Karpas-422 (cell line): ENCODE results near the gene CDO1. TPM values are rescaled to one million over a fixed set of nuclear protein-coding genes. Genes with fewer than 3 reads are reported as not detected.
"Not testable (repeated sequence)": the region's sequence is repeated elsewhere in the genome, so short reads cannot be mapped to it uniquely, and the experiment has no call there.

Source experiments
- DNase-seq: peaks from one replicate; pipeline ENCODE4 v3.0.0-alpha.2; 2015
- H2AFZ ChIP-seq: fragments of 200-600 bp; sonication (generic); 2 replicates; pipeline ENCODE4 v1.6.1; 2014; ENCODE audit warnings: antibody characterized with exemption, low read length, mixed read lengths
- H3K27ac ChIP-seq: fragments of 200-600 bp; sonication (generic); 2 replicates; pipeline ENCODE4 v1.5.1; 2014; ENCODE audit warnings: mild to moderate bottlenecking, low read length, moderate library complexity
- H3K27me3 ChIP-seq: fragments of 200-600 bp; sonication (generic); 2 replicates; pipeline ENCODE4 v1.6.1; 2014; ENCODE audit warnings: low read length, mixed read lengths
- H3K36me3 ChIP-seq: fragments of 200-600 bp; sonication (generic); 2 replicates; pipeline ENCODE4 v1.6.1; 2014; ENCODE audit warnings: low read length, mixed read lengths; ENCODE audit not compliant: insufficient read depth
- H3K4me1 ChIP-seq: fragments of 200-600 bp; sonication (generic); 2 replicates; pipeline ENCODE4 v1.6.1; 2014; ENCODE audit warnings: mild to moderate bottlenecking, low read length, mixed read lengths
- H3K4me2 ChIP-seq: fragments of 200-600 bp; sonication (generic); 2 replicates; pipeline ENCODE4 v1.6.1; 2014; ENCODE audit warnings: low read length, low read depth, mild to moderate bottlenecking; ENCODE audit not compliant: poor library complexity, severe bottlenecking
- H3K4me3 ChIP-seq: fragments of 200-600 bp; sonication (generic); 2 replicates; pipeline ENCODE4 v1.5.1; 2014; ENCODE audit warnings: mild to moderate bottlenecking, antibody characterized with exemption, low read length, mixed read lengths
- H3K79me2 ChIP-seq: fragments of 200-600 bp; sonication (generic); 2 replicates; pipeline ENCODE4 v1.6.1; 2014; ENCODE audit warnings: mild to moderate bottlenecking, low read length, mixed read lengths
- H3K9ac ChIP-seq: fragments of 200-600 bp; sonication (generic); 2 replicates; pipeline ENCODE4 v1.6.0; 2014; ENCODE audit warnings: low read length
- H3K9me2 ChIP-seq: fragments of 200-600 bp; sonication (generic), shearing (Covaris generic); replicated peaks from 2 replicates; pipeline ENCODE4 v1.6.0; 2014; ENCODE audit warnings: mild to moderate bottlenecking, low read length, moderate library complexity; ENCODE audit not compliant: insufficient read depth
- H3K9me3 ChIP-seq: fragments of 300-700, 200-600 bp; sonication (generic); 2 replicates; pipeline ENCODE4 v1.6.1; 2014; ENCODE audit warnings: low read length, mixed read lengths
- H4K20me1 ChIP-seq: fragments of 200-600 bp; sonication (generic); 2 replicates; pipeline ENCODE4 v1.6.1; 2014; ENCODE audit warnings: mild to moderate bottlenecking, antibody characterized with exemption, low read length, low read depth; ENCODE audit not compliant: insufficient read depth
- total RNA-seq: library from RNA; depleted of rRNA; stranded (reverse); fragments of >200 nt; shearing (Covaris generic); gene quantifications from 2 replicates; pipeline ENCODE4 v1.2.3, GENCODE V29; 2014; ENCODE audit warnings: low replicate concordance

Gene CDO1
- total RNA-seq, 1 experiment from 2014 or later, result not detected

- H3K4me1 ChIP-seq, result peaks cover 58% of the 10 kb centered on the region
- H3K4me3 ChIP-seq, result peak within 1 kb of the TSS; percentile 72
- H3K79me2 ChIP-seq, result peaks cover 93% of the 10 kb centered on the region
- peak within 1 kb of the TSS; percentile 74 for H3K9ac ChIP-seq
- peak within 1 kb of the TSS; percentile 83 for H3K4me2 ChIP-seq
- H3K27me3 ChIP-seq, result no peaks in the 10 kb centered on the region
- peak within 1 kb of the TSS; percentile 44 for H2AFZ ChIP-seq
- no peaks in the 10 kb centered on the region for H3K9me3 ChIP-seq
- no peaks in the 10 kb centered on the region for H3K9me2 ChIP-seq
- H3K27ac ChIP-seq, result peak within 1 kb of the TSS; percentile 83
- peaks cover 12% of the 10 kb centered on the region; the same call in 1 of the 2 replicates for H4K20me1 ChIP-seq
- peaks cover 25% of the 10 kb centered on the region; the same call in 1 of the 2 replicates for H3K36me3 ChIP-seq
- peak; percentile 98 for DNase-seq
Observed at GRCh38 chr5:115841382-115842088, 25.1 kb upstream of the CDO1 start, which contains the start of the genes AP3S1 and ATG12. Gene AP3S1 (plus strand): TSS chr5:115841935. CDS start chr5:115842038, 103 bp downstream. Gene ATG12 (minus strand): TSS chr5:115841565. CDS start chr5:115841552, 13 bp downstream.

DNA sequence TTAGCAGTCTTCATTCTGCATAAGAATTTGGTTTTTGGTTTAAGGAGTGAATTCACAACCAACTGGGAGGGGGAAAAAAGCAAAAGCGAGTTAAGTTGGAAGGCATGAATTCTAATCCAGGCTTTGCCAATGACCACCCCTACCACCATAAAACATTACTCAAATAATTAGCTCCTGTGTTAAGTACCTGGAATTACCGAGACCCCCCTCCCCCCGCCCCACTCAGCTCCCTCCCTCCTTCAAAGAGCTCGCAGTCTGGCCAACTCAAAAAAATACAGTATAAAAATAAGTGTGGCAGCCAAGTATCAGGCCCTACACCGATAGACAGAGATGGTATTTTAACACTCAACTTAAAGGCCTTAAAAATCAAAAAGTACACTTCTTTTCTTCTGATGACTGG is 24.4 kb upstream of the CDO1 start:
- peak overlapping the region; percentile 83 for H3K4me2 ChIP-seq
- no peaks in the 10 kb centered on the region for H3K9me2 ChIP-seq
- peak overlapping the region; percentile 83 for H3K27ac ChIP-seq
- peaks cover 86% of the 10 kb centered on the region for H3K79me2 ChIP-seq
- peak overlapping the region; percentile 72 for H3K4me3 ChIP-seq
- peaks cover 52% of the 10 kb centered on the region for H3K4me1 ChIP-seq
- H3K9me3 ChIP-seq, result no peaks in the 10 kb centered on the region
- H2AFZ ChIP-seq, result no peak overlapping the region
- H3K9ac ChIP-seq, result peak overlapping the region; percentile 74
- no peak for DNase-seq
- peaks cover 32% of the 10 kb centered on the region for H3K36me3 ChIP-seq
- peaks cover 12% of the 10 kb centered on the region; the same call in 1 of the 2 replicates for H4K20me1 ChIP-seq
- no peaks in the 10 kb centered on the region for H3K27me3 ChIP-seq

DNA sequence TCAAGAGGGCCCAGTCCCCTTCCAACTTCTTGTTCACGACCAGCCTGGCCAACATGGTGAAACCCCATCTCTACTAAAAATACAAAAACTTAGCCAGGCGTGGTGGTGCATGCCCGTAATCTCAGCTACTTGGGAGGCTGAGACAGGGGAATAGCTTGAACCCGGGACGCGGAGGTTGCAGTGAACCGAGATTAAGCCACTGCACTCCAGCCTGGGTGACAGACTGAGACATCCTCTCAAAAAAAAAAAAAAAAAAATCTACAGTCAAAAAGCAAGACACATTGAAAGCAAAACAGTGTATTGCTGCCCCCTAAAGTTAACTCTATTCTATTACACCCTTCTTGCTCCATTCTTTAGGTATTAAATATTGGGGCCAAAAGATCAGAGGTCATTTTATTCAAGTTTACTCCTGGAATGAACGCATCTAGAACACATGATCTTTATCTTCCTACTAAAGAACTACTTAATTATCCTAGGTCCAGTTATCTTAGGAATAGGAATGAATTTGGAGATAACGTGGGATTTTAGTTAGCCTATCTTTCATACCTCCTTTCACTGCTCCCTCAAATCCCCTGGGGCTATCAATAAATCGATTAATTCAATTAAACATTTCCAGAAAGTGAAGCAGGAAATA is 22.5 kb upstream of the CDO1 start:
- Histone ChIP-seq H3K4me2 (peak overlapping the region; percentile 83), H3K9me2 (no peaks in the 10 kb centered on the region), H3K79me2 (peaks cover 68% of the 10 kb centered on the region), H2AFZ (no peak overlapping the region), H4K20me1 (peaks cover 12% of the 10 kb centered on the region; the same call in 1 of the 2 replicates), H3K36me3 (peaks cover 49% of the 10 kb centered on the region), H3K27me3 (no peaks in the 10 kb centered on the region), H3K4me3 (peak overlapping the region; percentile 72), H3K9me3 (no peaks in the 10 kb centered on the region), H3K9ac (peak overlapping the region; percentile 74), H3K4me1 (peaks cover 34% of the 10 kb centered on the region), H3K27ac (peak overlapping the region; percentile 65; the same call in 1 of the 2 replicates)
- DNase-seq, result peak; percentile 91

GRCh38 chr5:115835481-115835880 is 19.0 kb upstream of the CDO1 start:
- no peak overlapping the region for H3K9ac ChIP-seq
- H3K36me3 ChIP-seq, result peaks cover 76% of the 10 kb centered on the region
- peaks cover 22% of the 10 kb centered on the region for H3K4me1 ChIP-seq
- H3K27me3 ChIP-seq, result no peaks in the 10 kb centered on the region
- peaks cover 12% of the 10 kb centered on the region; the same call in 1 of the 2 replicates for H4K20me1 ChIP-seq
- H3K79me2 ChIP-seq, result peaks cover 38% of the 10 kb centered on the region
- H3K9me2 ChIP-seq, result no peaks in the 10 kb centered on the region
- H3K9me3 ChIP-seq, result no peaks in the 10 kb centered on the region
- H3K4me2 ChIP-seq, result no peak overlapping the region
- H2AFZ ChIP-seq, result no peak overlapping the region
- no peak overlapping the region for H3K27ac ChIP-seq
- DNase-seq, result no peak
- H3K4me3 ChIP-seq, result no peak overlapping the region

- H3K9me3 ChIP-seq, result no peaks in the 10 kb centered on the region
- no peak overlapping the region for H3K9ac ChIP-seq
- H3K27me3 ChIP-seq, result no peaks in the 10 kb centered on the region
- no peaks in the 10 kb centered on the region for H3K9me2 ChIP-seq
- DNase-seq, result peak; percentile 81
- no peaks in the 10 kb centered on the region for H3K79me2 ChIP-seq
- peaks cover 67% of the 10 kb centered on the region for H3K36me3 ChIP-seq
- no peaks in the 10 kb centered on the region for H4K20me1 ChIP-seq
- H3K27ac ChIP-seq, result no peak overlapping the region
- H2AFZ ChIP-seq, result no peak overlapping the region
- peaks cover 10% of the 10 kb centered on the region for H3K4me1 ChIP-seq
- no peak overlapping the region for H3K4me3 ChIP-seq
- H3K4me2 ChIP-seq, result no peak overlapping the region
Observed at GRCh38 chr5:115831163-115831768, 14.8 kb upstream of the CDO1 start.

GRCh38 chr5:115829913-115830312 is 13.5 kb upstream of the CDO1 start:
- H3K4me1 ChIP-seq, result peaks cover 10% of the 10 kb centered on the region
- H3K9ac ChIP-seq, result no peak overlapping the region
- H3K36me3 ChIP-seq, result peaks cover 54% of the 10 kb centered on the region
- no peak for DNase-seq
- no peaks in the 10 kb centered on the region for H3K27me3 ChIP-seq
- H3K27ac ChIP-seq, result no peak overlapping the region
- no peaks in the 10 kb centered on the region for H3K79me2 ChIP-seq
- H4K20me1 ChIP-seq, result no peaks in the 10 kb centered on the region
- H2AFZ ChIP-seq, result no peak overlapping the region
- no peak overlapping the region for H3K4me3 ChIP-seq
- H3K9me3 ChIP-seq, result no peaks in the 10 kb centered on the region
- no peaks in the 10 kb centered on the region for H3K9me2 ChIP-seq
- H3K4me2 ChIP-seq, result no peak overlapping the region

DNA sequence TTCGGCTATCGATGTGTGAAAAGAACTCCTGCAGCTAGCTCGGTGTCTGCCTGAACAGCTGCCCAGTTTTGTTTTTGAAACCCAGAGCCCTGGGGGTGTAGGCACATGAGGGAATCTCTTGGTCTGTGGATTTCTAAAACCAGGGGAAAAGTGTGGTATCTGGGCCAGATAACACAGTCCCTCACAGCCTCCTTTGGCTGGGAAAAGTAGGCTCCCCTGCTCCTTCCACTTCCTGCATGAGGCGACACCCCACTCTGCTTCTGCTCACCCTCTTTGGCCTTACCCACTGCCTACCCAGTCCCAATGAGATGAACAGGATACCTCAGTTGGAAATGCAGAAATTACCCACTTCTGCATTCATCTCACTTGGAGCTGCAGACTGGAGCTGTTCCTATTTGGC is 9.5 kb upstream of the CDO1 start:
- no peak overlapping the region for H3K27ac ChIP-seq
- peaks cover 10% of the 10 kb centered on the region for H3K4me1 ChIP-seq
- H3K9me2 ChIP-seq, result no peaks in the 10 kb centered on the region
- H3K9me3 ChIP-seq, result no peaks in the 10 kb centered on the region
- no peak overlapping the region for H3K9ac ChIP-seq
- H3K36me3 ChIP-seq, result peaks cover 23% of the 10 kb centered on the region
- no peaks in the 10 kb centered on the region for H4K20me1 ChIP-seq
- no peak for DNase-seq
- H3K4me3 ChIP-seq, result no peak overlapping the region
- H3K27me3 ChIP-seq, result no peaks in the 10 kb centered on the region
- no peak overlapping the region for H3K4me2 ChIP-seq
- no peaks in the 10 kb centered on the region for H3K79me2 ChIP-seq
- H2AFZ ChIP-seq, result no peak overlapping the region

DNA sequence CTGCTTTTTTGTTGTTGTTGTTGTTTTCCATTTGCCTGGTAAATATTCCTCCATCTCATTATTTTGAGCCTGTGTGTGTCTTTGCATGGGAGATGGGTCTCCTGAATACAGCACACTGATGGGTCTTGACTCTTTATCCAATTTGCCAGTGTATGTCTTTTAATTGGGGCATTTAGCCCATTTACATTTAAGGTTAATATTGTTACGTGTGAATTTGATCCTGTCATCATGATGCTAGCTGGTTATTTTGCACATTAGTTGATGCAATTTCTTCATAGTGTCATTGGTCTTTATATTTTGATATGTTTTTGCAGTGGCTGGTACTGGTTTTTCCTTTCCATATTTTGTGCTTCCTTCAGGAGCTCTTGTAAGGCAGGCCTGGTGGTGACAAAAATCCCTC is 8.5 kb upstream of the CDO1 start:
- not testable (repeated sequence) for H3K4me1 ChIP-seq

More for the DNA sequence above, 8.5 kb upstream of the CDO1 start:
- not testable (repeated sequence) for H3K9me2 ChIP-seq, H3K27me3 ChIP-seq, H4K20me1 ChIP-seq, H2AFZ ChIP-seq, H3K79me2 ChIP-seq, H3K4me2 ChIP-seq, H3K9ac ChIP-seq, H3K27ac ChIP-seq, DNase-seq, H3K4me3 ChIP-seq, H3K9me3 ChIP-seq
- peaks cover 19% of the 10 kb centered on the region for H3K36me3 ChIP-seq
